Hepatocyte (in vitro differentiated cells): ENCODE data around the gene MAPK4. TPM values are rescaled to one million over a fixed set of nuclear protein-coding genes. Genes with fewer than 3 reads are reported as not detected.

Experiments
- DNase-seq: peaks from one replicate; pipeline ENCODE4 v3.0.0-alpha.2; 2016; ENCODE audit warnings: low spot score
- H2AFZ ChIP-seq: fragments of 200-600 bp; sonication (generic); 2 replicates; pipeline ENCODE4 v1.6.0; 2016; ENCODE audit warnings: antibody characterized with exemption, mild to moderate bottlenecking
- H3K27ac ChIP-seq: fragments of 200-600 bp; sonication (generic); 2 replicates; pipeline ENCODE4 v1.5.1; 2016; ENCODE audit warnings: mild to moderate bottlenecking
- H3K27me3 ChIP-seq: fragments of 200-600 bp; sonication (generic); 2 replicates; pipeline ENCODE4 v1.6.1; 2016
- H3K36me3 ChIP-seq: fragments of 200-600 bp; sonication (generic); replicated peaks from 2 replicates; pipeline ENCODE4 v1.5.1; 2016; ENCODE audit warnings: low read depth; ENCODE audit not compliant: insufficient read depth
- H3K4me1 ChIP-seq: fragments of 200-600 bp; sonication (generic); 2 replicates; pipeline ENCODE4 v1.5.1; 2016; ENCODE audit warnings: mild to moderate bottlenecking, moderate library complexity; ENCODE audit not compliant: insufficient read depth
- H3K4me2 ChIP-seq: fragments of 200-600 bp; sonication (generic); 2 replicates; pipeline ENCODE4 v1.6.0; 2016
- H3K4me3 ChIP-seq: fragments of 200-600 bp; sonication (generic); 2 replicates; pipeline ENCODE4 v1.5.1; 2016; ENCODE audit warnings: mild to moderate bottlenecking
- H3K79me2 ChIP-seq: fragments of 200-600 bp; sonication (generic); 2 replicates; pipeline ENCODE4 v1.6.0; 2017; ENCODE audit warnings: mild to moderate bottlenecking
- H3K9me2 ChIP-seq: fragments of 200-600 bp; sonication (generic); replicated peaks from 2 replicates; pipeline ENCODE4 v1.6.0; 2017; ENCODE audit warnings: mild to moderate bottlenecking; ENCODE audit not compliant: insufficient read depth
- H3K9me3 ChIP-seq: fragments of 200-600 bp; sonication (generic); 2 replicates; pipeline ENCODE4 v1.5.1; 2016; ENCODE audit warnings: low read depth, mild to moderate bottlenecking
- H4K20me1 ChIP-seq: fragments of 200-600 bp; sonication (generic); 2 replicates; pipeline ENCODE4 v1.6.0; 2016; ENCODE audit warnings: mild to moderate bottlenecking; ENCODE audit not compliant: insufficient read depth, poor library complexity, severe bottlenecking
- CTCF ChIP-seq: fragments of 200-600 bp; sonication (generic); IDR thresholded peaks from 2 replicates; pipeline ENCODE4 v1.5.1; 2016; ENCODE audit warnings: antibody characterized with exemption, mild to moderate bottlenecking; ENCODE audit not compliant: poor library complexity
- EZH2 ChIP-seq: fragments of 200-600 bp; sonication (generic); IDR thresholded peaks from 2 replicates; pipeline ENCODE4 v1.6.1; 2016; ENCODE audit warnings: antibody characterized with exemption, mild to moderate bottlenecking, borderline replicate concordance
- EZH2phosphoT487 ChIP-seq: fragments of 200-600 bp; sonication (generic); IDR thresholded peaks from one replicate; pipeline ENCODE4 v1.6.1; 2018; ENCODE audit warnings: antibody characterized with exemption, mild to moderate bottlenecking, low read depth, moderate library complexity; ENCODE audit not compliant: unreplicated experiment, severe bottlenecking
- WGBS: methylation state at CpG from one replicate; pipeline ENCODE4 v1.1.6; 2016; ENCODE audit warnings: low lambda C conversion rate; ENCODE audit errors: missing lambda C conversion rate; 5-methylcytosine and 5-hydroxymethylcytosine counted together
- polyA plus RNA-seq: library from polyadenylated mRNA; unstranded; fragments of >200 nt; fragmentation: Nextera tagmentation; extraction: Ambion mirVana; gene quantifications from 2 replicates; pipeline ENCODE4 v1.2.1, GENCODE V29; 2016
- total RNA-seq: library from RNA; depleted of rRNA; stranded (reverse); fragments of >200 nt; gene quantifications from 2 replicates; pipeline ENCODE4 v1.2.3, GENCODE V29; 2014

The MAPK4 gene
- total and polyA plus RNA-seq, 2 experiments from 2014 or later: 2.0 to 2.4 TPM

DNA sequence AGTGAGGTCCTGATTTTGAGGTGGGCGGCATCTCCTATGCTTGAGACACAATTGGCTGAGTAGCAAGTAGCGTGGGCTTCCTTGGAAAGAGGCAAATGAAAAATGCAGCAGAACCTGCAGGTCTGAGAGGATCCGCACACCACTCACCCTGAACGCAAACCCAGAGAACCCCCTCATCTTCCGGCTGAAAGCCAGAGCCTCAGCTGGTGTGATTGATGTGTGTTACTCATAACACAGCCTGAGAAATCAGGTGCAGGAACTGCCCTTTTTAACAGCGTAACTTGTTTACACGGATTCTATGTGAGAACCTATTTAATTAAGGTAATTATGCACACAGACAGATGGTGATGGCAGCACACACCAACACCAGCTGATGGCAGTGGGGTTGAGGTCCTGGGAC lies 136.5 kb downstream of the MAPK4 start:
- WGBS: 65% methylated on average over 7 of the region's 7 CpGs
- Histone ChIP-seq H3K79me2 (no peaks in the 10 kb centered on the region), H3K27ac (no peak overlapping the region), H3K9me3 (no peaks in the 10 kb centered on the region), H3K27me3 (no peaks in the 10 kb centered on the region), H2AFZ (no peak overlapping the region), H3K4me2 (no peak overlapping the region), H3K4me3 (no peak overlapping the region), H3K36me3 (no peaks in the 10 kb centered on the region), H4K20me1 (no peaks in the 10 kb centered on the region), H3K9me2 (no peaks in the 10 kb centered on the region), H3K4me1 (no peaks in the 10 kb centered on the region)
- TF ChIP-seq EZH2phosphoT487 (no peak), CTCF (no peak), EZH2 (no peak)
- no peak for DNase-seq

DNA sequence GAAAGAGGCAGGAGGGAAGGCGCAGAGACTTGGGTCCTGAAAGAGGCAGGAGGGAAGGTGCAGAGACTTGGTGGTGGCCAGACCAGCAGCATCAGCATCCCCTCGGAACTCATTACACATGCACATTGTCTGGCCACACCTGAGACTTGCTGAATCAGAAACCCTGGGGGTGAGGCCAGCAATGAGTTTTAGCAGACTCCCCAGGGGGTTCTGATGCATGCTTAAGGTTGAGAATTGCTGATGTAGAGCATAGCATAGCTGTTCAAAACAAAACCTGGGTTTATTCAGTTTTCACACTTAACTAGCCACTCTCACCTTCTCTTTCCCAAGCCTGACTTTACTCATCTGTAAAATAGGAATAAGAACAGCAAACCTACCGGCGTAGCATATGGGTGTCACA lies 137.0 kb downstream of the MAPK4 start:
- no peaks in the 10 kb centered on the region for H3K9me2 ChIP-seq
- no peak overlapping the region for H3K4me3 ChIP-seq
- no peaks in the 10 kb centered on the region for H3K9me3 ChIP-seq
- H3K4me2 ChIP-seq: no peak overlapping the region
- TF ChIP-seq EZH2 (no peak), CTCF (no peak), EZH2phosphoT487 (no peak)
- no peaks in the 10 kb centered on the region for H3K27me3 ChIP-seq
- no peaks in the 10 kb centered on the region for H3K79me2 ChIP-seq
- no peak overlapping the region for H3K27ac ChIP-seq
- no peaks in the 10 kb centered on the region for H3K4me1 ChIP-seq
- H2AFZ ChIP-seq: no peak overlapping the region
- no peaks in the 10 kb centered on the region for H4K20me1 ChIP-seq
- 66% methylated on average over 4 of the region's 4 CpGs for WGBS
- no peaks in the 10 kb centered on the region for H3K36me3 ChIP-seq
- no peak for DNase-seq

GRCh38 chr18:50697509-50697908 lies 137.6 kb downstream of the MAPK4 start:
- H3K27me3 ChIP-seq: no peaks in the 10 kb centered on the region
- no peak overlapping the region for H3K4me3 ChIP-seq
- no peak overlapping the region for H2AFZ ChIP-seq
- H3K9me2 ChIP-seq: no peaks in the 10 kb centered on the region
- no peaks in the 10 kb centered on the region for H3K36me3 ChIP-seq
- no peaks in the 10 kb centered on the region for H4K20me1 ChIP-seq
- no peaks in the 10 kb centered on the region for H3K4me1 ChIP-seq
- no peaks in the 10 kb centered on the region for H3K79me2 ChIP-seq
- no peak overlapping the region for H3K27ac ChIP-seq
- H3K4me2 ChIP-seq: no peak overlapping the region
- TF ChIP-seq EZH2 (no peak), EZH2phosphoT487 (no peak), CTCF (no peak)
- 100% methylated on average over 1 of the region's 1 CpG for WGBS
- H3K9me3 ChIP-seq: no peaks in the 10 kb centered on the region
- no peak for DNase-seq
